Transverse colon (tissue), 4 donors: ENCODE data around the gene ACBD6. TPM values are rescaled to one million over a fixed set of nuclear protein-coding genes. Genes with fewer than 3 reads are reported as not detected.

ENCODE experiments used
- DNase-seq: peaks from one replicate; pipeline ENCODE4 v3.0.0-alpha.2; 2019
- H3K27ac ChIP-seq, 4 donors: fragments of 200-600 bp; sonication (generic); 2 replicates each; pipeline ENCODE4 v1.5.1; 2016 to 2018; ENCODE audit warnings: inconsistent platforms in 4 of 4
- H3K27me3 ChIP-seq: fragments of 200-600 bp; sonication (generic); 2 replicates; pipeline ENCODE4 v1.5.1; 2017; ENCODE audit warnings: inconsistent platforms
- H3K36me3 ChIP-seq, 4 donors: fragments of 200-600 bp; sonication (generic); 2 replicates each; pipeline ENCODE4 v1.5.1; 2017 to 2019; ENCODE audit warnings: inconsistent platforms in 4 of 4
- H3K4me1 ChIP-seq, 4 donors: fragments of 200-600 bp; sonication (generic); 2 replicates each; pipeline ENCODE4 v1.5.1; 2017 to 2020; ENCODE audit warnings: inconsistent platforms in 4 of 4
- H3K4me3 ChIP-seq, 4 donors: fragments of 200-600 bp; sonication (generic); 1 replicate in 1 of 4; 2 replicates in 3 of 4; pipeline versions ENCODE4 v1.5.1 to v1.6.1; 2017 to 2019; ENCODE audit warnings: inconsistent platforms in 4 of 4
- H3K9me3 ChIP-seq, 2 donors: fragments of 200-600 bp; sonication (generic); 2 replicates each; pipeline ENCODE4 v1.5.1; 2017 to 2019; ENCODE audit warnings: inconsistent platforms in 2 of 2
- CTCF ChIP-seq, 5 experiments: fragments of 200-600 bp in 3 of 5; fragments of 450-650 bp in 2 of 5; sonication (generic) in 3 of 5; IDR thresholded peaks; 1 replicate in 2 of 5; 2 replicates in 3 of 5; pipeline ENCODE4 v1.5.1; 2016 to 2017; ENCODE audit warnings: antibody characterized with exemption in 5 of 5, inconsistent platforms in 3 of 5, mild to moderate bottlenecking in 2 of 5, moderate library complexity in 1 of 5
- EP300 ChIP-seq: sonication (generic); formaldehyde crosslinking; IDR thresholded peaks from one replicate; pipeline ENCODE4 v1.6.1; 2017; ENCODE audit warnings: antibody characterized with exemption, low read depth
- POLR2A ChIP-seq: fragments of 450-650 bp; IDR thresholded peaks from one replicate; pipeline ENCODE4 v1.6.1; 2016; ENCODE audit warnings: antibody characterized with exemption, mild to moderate bottlenecking, moderate library complexity
- POLR2AphosphoS5 ChIP-seq, 3 donors: sonication (generic); formaldehyde crosslinking; IDR thresholded peaks; one replicate each; pipeline ENCODE4 v1.6.1; 2016; ENCODE audit warnings: antibody characterized with exemption in 3 of 3
- WGBS, 2 donors: methylation state at CpG; one replicate each; pipeline ENCODE4 v1.1.5; 2018; ENCODE audit warnings: low coverage in 1 of 2; 5-methylcytosine and 5-hydroxymethylcytosine counted together
- in situ Hi-C, 4 donors: fragments of 200-750 bp; cut with MboI; loops; one replicate each; pipeline versions ENCODE4 v1.15.0 to v1.15.1; 2017; ENCODE audit warnings: low sequenced_read_pairs in 3 of 4, low pct_ligation_motif_present in 1 of 4, low pct_unique_long_range_greater_than_20kb in 1 of 4
- intact Hi-C: fragments of 100-400 bp; cut with DNase I; formaldehyde crosslinking; loops from one replicate; pipeline ENCODE4 v1.15.1; 2023; ENCODE audit warnings: low total_unique reads
- total RNA-seq, 4 donors: library from RNA; depleted of rRNA; stranded (reverse); fragments of >200 nt; gene quantifications; one replicate each; pipeline ENCODE4 v1.1.0, GENCODE V29; 2016

Gene ACBD6
- total RNA-seq, 4 donors from 2014 or later: 9.7 to 48.4 (median 38.6) TPM

GRCh38 chr1:180392427-180393145, 109.8 kb downstream of the ACBD6 start:
- no peak for DNase-seq
- intact Hi-C loops: no loop called here
- TF ChIP-seq POLR2AphosphoS5 (IDR thresholded peaks at IDR 0.05) (no peak), POLR2A (no peak), CTCF (IDR thresholded peaks at IDR 0.05) (no peak), EP300 (no peak)
- Histone ChIP-seq H3K27ac (no peak overlapping the region), H3K9me3 (peaks cover 0 to 4% of the 10 kb centered on the region in 2 donors), H3K4me3 (no peak overlapping the region), H3K4me1 (no peaks in the 10 kb centered on the region), H3K27me3 (no peaks in the 10 kb centered on the region), H3K36me3 (no peaks in the 10 kb centered on the region)
- WGBS, 2 donors: 94 to 97% methylated on average over 7 of the region's 7 CpGs
- in situ Hi-C loops: no loop called here

- no peak for DNase-seq
- H3K4me3 ChIP-seq: no peak overlapping the region
- in situ Hi-C loops: no loop called here
- intact Hi-C loops: no loop called here
- no peaks in the 10 kb centered on the region for H3K36me3 ChIP-seq
- H3K27ac ChIP-seq: no peak overlapping the region
- TF ChIP-seq POLR2A: no peak
- TF ChIP-seq EP300: no peak
- no peak for TF ChIP-seq CTCF (IDR thresholded peaks at IDR 0.05)
- no peak for TF ChIP-seq POLR2AphosphoS5 (IDR thresholded peaks at IDR 0.05)
- no peaks in the 10 kb centered on the region for H3K4me1 ChIP-seq
- H3K9me3 ChIP-seq: peaks cover 0 to 4% of the 10 kb centered on the region in 2 donors
- H3K27me3 ChIP-seq: no peaks in the 10 kb centered on the region
Observed at GRCh38 chr1:180392020-180392419, 110.4 kb downstream of the ACBD6 start.

- no peak for TF ChIP-seq CTCF (IDR thresholded peaks at IDR 0.05)
- TF ChIP-seq POLR2AphosphoS5 (IDR thresholded peaks at IDR 0.05): no peak
- H3K36me3 ChIP-seq: no peaks in the 10 kb centered on the region
- no peak overlapping the region for H3K4me3 ChIP-seq
- WGBS, 2 donors: 95% methylated on average over 1 of the region's 1 CpG; no CpG with 5 or more reads in 1 of the 2 donors
- no peaks in the 10 kb centered on the region for H3K4me1 ChIP-seq
- in situ Hi-C loops (no loop called here), intact Hi-C loops (no loop called here)
- H3K27me3 ChIP-seq: no peaks in the 10 kb centered on the region
- H3K9me3 ChIP-seq: peaks cover 15 to 20% of the 10 kb centered on the region in 2 donors
- DNase-seq: no peak
- H3K27ac ChIP-seq: no peak overlapping the region
Observed at GRCh38 chr1:180387413-180387812, 115.0 kb downstream of the ACBD6 start.

- Histone ChIP-seq H3K27ac (no peak overlapping the region), H3K4me3 (no peak overlapping the region), H3K27me3 (no peaks in the 10 kb centered on the region), H3K4me1 (no peaks in the 10 kb centered on the region), H3K9me3 (peaks cover 15 to 22% of the 10 kb centered on the region in 2 donors), H3K36me3 (no peaks in the 10 kb centered on the region)
- intact Hi-C loops: no loop called here
- in situ Hi-C loops: no loop called here
- 79 to 95% methylated on average over 3 to 4 of the region's 4 CpGs for whole genome bisulfite sequencing, 2 donors
- TF ChIP-seq POLR2AphosphoS5 (IDR thresholded peaks at IDR 0.05) (no peak), CTCF (IDR thresholded peaks at IDR 0.05) (no peak), EP300 (no peak), POLR2A (no peak)
- DNase-seq: no peak
Observed at GRCh38 chr1:180386745-180387367, 115.5 kb downstream of the ACBD6 start.
